GM19240 (cell line): Measurements from ENCODE around the gene PLCXD3.

Experiments
- DNase-seq: peaks from one replicate; pipeline ENCODE4 v3.0.0; 2011; ENCODE audit warnings: low spot score; ENCODE audit not compliant: insufficient read length

PLCXD3 gene

GRCh38 chr5:41289970-41290464 is 220.4 kb downstream of the PLCXD3 start:
- DNase-seq, result no peak

- DNase-seq, result no peak
These were observed 223.7 kb downstream of the PLCXD3 start for GRCh38 chr5:41286696-41287095.

- DNase-seq, result no peak
These were observed 224.2 kb downstream of the PLCXD3 start for GRCh38 chr5:41286165-41286564.

GRCh38 chr5:41284938-41285337 is 225.5 kb downstream of the PLCXD3 start:
- DNase-seq, result no peak

GRCh38 chr5:41281215-41281810 is 229.1 kb downstream of the PLCXD3 start:
- no peak for DNase-seq

GRCh38 chr5:41279040-41279439 is 231.4 kb downstream of the PLCXD3 start:
- no peak for DNase-seq

GRCh38 chr5:41277476-41278245 is 232.7 kb downstream of the PLCXD3 start:
- no peak for DNase-seq

GRCh38 chr5:41275813-41276512 is 234.4 kb downstream of the PLCXD3 start:
- no peak for DNase-seq

GRCh38 chr5:41270423-41271251 is 239.8 kb downstream of the PLCXD3 start:
- peak; percentile 3 for DNase-seq

- DNase-seq, result no peak
These were observed 241.5 kb downstream of the PLCXD3 start for GRCh38 chr5:41268894-41269293.

- no peak for DNase-seq
These were observed 244.0 kb downstream of the PLCXD3 start for GRCh38 chr5:41266377-41266776.

GRCh38 chr5:41264019-41264418 is 246.4 kb downstream of the PLCXD3 start:
- DNase-seq, result no peak

- no peak for DNase-seq
These were observed 247.1 kb downstream of the PLCXD3 start for GRCh38 chr5:41263335-41263734.
